Astrocyte (in vitro differentiated cells and primary cell): Measurements from ENCODE around the gene ABLIM2. TPM values are rescaled to one million over a fixed set of nuclear protein-coding genes. Genes with fewer than 3 reads are reported as not detected.

Experiments
- DNase-seq: peaks from one replicate; pipeline ENCODE4 v3.0.0-alpha.2; 2010; ENCODE audit warnings: low read depth
- FAIRE-seq: peaks from 2 replicates; lab custom pipeline; 2011; peaks lifted over from hg19 to GRCh38; lab: Jason Lieb, UNC
- H2AFZ ChIP-seq: 2 replicates; pipeline ENCODE4 v1.6.0; 2012; ENCODE audit warnings: low read depth, low read length, inconsistent platforms
- H3K27ac ChIP-seq: 2 replicates; pipeline ENCODE4 v1.5.1; 2011; ENCODE audit warnings: low read depth, low read length, inconsistent platforms
- H3K27me3 ChIP-seq: 2 replicates; pipeline ENCODE4 v1.6.0; 2011; ENCODE audit warnings: low read length, inconsistent platforms; ENCODE audit not compliant: insufficient read depth
- H3K36me3 ChIP-seq: 2 replicates; pipeline ENCODE4 v1.5.1; 2011; ENCODE audit warnings: low read length, inconsistent platforms; ENCODE audit not compliant: insufficient read depth
- H3K4me1 ChIP-seq: 2 replicates; pipeline ENCODE4 v1.5.1; 2011; ENCODE audit warnings: low read length, inconsistent platforms; ENCODE audit not compliant: insufficient read depth
- H3K4me2 ChIP-seq: 2 replicates; pipeline ENCODE4 v1.6.0; 2012; ENCODE audit warnings: low read length, inconsistent platforms
- H3K4me3 ChIP-seq: 2 replicates; pipeline ENCODE4 v1.5.1; 2011; ENCODE audit warnings: low read depth, mild to moderate bottlenecking, low read length, inconsistent platforms; ENCODE audit not compliant: insufficient read depth
- H3K79me2 ChIP-seq: 2 replicates; pipeline ENCODE4 v1.6.0; 2012; ENCODE audit warnings: mild to moderate bottlenecking, low read length, inconsistent platforms; ENCODE audit not compliant: insufficient read depth
- H3K9ac ChIP-seq: 2 replicates; pipeline ENCODE4 v1.6.0; 2012; ENCODE audit warnings: mild to moderate bottlenecking, low read length, inconsistent platforms
- H3K9me3 ChIP-seq: 2 replicates; pipeline ENCODE4 v1.5.1; 2012; ENCODE audit warnings: low read depth, mild to moderate bottlenecking, low read length, inconsistent platforms; ENCODE audit not compliant: insufficient read depth
- H4K20me1 ChIP-seq: 2 replicates; pipeline ENCODE4 v1.6.0; 2012; ENCODE audit warnings: low read length, inconsistent platforms; ENCODE audit not compliant: insufficient read depth
- H3K27ac Mint-ChIP-seq: one replicate; pipeline ENCODE4 v1.8.0; 2021; ENCODE audit warnings: mild to moderate bottlenecking, mixed read lengths; ENCODE audit not compliant: unreplicated experiment
- H3K27me3 Mint-ChIP-seq: one replicate; pipeline ENCODE4 v1.8.0; 2021; ENCODE audit warnings: low read depth, mixed read lengths; ENCODE audit not compliant: unreplicated experiment
- H3K36me3 Mint-ChIP-seq: one replicate; pipeline ENCODE4 v1.8.0; 2021; ENCODE audit warnings: low read depth, mixed read lengths; ENCODE audit not compliant: unreplicated experiment
- H3K4me1 Mint-ChIP-seq: one replicate; pipeline ENCODE4 v1.8.0; 2021; ENCODE audit warnings: low read depth, mixed read lengths; ENCODE audit not compliant: unreplicated experiment
- H3K4me3 Mint-ChIP-seq: one replicate; pipeline ENCODE4 v1.8.0; 2021; ENCODE audit warnings: mild to moderate bottlenecking, moderate library complexity, mixed read lengths; ENCODE audit not compliant: unreplicated experiment
- H3K9me3 Mint-ChIP-seq: one replicate; pipeline ENCODE4 v1.8.0; 2021; ENCODE audit warnings: mild to moderate bottlenecking, mixed read lengths; ENCODE audit not compliant: unreplicated experiment
- EZH2 ChIP-seq: IDR thresholded peaks from 2 replicates; pipeline ENCODE4 v1.6.1; 2012; ENCODE audit warnings: mild to moderate bottlenecking, low read length, inconsistent platforms; ENCODE audit not compliant: insufficient read depth
- total RNA-seq: library from RNA; stranded (reverse); gene quantifications from 2 replicates; pipeline ENCODE4 v1.2.1, GENCODE V29; 2021
- TF ChIP-seq, protein P1 (sequence below): IDR thresholded peaks from 2 replicates; pipeline ENCODE4 v1.5.1; 2011; ENCODE audit warnings: low read depth, mild to moderate bottlenecking, inconsistent platforms, low read length, moderate library complexity; ENCODE audit not compliant: insufficient read depth

Gene ABLIM2
- total RNA-seq, 1 donor from 2014 or later, result 0.50 TPM

DNA sequence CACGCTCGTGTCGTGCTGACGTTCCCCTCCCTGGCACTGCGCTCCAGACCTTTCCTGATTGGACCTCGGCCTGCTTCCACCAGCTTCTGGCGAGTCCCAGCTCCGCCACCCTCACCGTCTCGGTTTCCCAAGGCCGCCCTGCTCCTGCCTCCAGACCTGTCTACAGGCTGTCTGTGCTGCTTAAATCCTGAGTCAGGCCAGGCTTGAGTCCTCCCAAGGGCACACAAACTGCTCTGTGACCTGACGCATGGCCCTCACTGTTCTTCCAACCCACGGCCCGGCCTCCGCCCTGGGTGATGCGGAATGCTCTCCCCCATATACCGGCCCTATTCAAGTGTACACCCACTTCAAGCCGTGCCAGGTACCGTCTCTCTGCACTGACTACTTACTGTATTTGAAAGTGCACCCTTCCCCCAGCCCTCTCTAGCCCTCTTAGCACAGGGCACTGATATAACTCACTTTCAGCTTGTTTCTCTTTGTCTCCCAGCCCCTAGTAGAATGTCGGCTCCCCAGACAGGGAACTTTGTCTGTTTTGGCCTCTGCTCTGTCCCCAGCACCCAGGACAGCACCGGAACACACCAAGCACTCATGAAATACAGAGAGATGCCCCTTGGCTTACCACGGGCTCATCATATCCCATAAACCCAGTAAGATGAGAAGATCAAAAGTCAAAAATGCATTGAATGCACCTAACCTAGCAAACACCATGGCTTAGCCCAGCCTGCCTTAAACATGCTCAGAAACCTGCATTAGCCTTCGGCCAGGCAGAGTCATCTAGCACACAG is 155.9 kb downstream of the ABLIM2 start:
- peaks cover under 1% of the 10 kb centered on the region for H3K36me3 Mint-ChIP-seq
- no peaks in the 10 kb centered on the region for H3K9me3 Mint-ChIP-seq
- H2AFZ ChIP-seq, result no peak overlapping the region
- H3K27me3 Mint-ChIP-seq, result peaks cover 67% of the 10 kb centered on the region
- H3K79me2 ChIP-seq, result no peaks in the 10 kb centered on the region
- no peaks in the 10 kb centered on the region for H4K20me1 ChIP-seq
- no peak overlapping the region for H3K27ac ChIP-seq
- TF ChIP-seq, protein P1, sequence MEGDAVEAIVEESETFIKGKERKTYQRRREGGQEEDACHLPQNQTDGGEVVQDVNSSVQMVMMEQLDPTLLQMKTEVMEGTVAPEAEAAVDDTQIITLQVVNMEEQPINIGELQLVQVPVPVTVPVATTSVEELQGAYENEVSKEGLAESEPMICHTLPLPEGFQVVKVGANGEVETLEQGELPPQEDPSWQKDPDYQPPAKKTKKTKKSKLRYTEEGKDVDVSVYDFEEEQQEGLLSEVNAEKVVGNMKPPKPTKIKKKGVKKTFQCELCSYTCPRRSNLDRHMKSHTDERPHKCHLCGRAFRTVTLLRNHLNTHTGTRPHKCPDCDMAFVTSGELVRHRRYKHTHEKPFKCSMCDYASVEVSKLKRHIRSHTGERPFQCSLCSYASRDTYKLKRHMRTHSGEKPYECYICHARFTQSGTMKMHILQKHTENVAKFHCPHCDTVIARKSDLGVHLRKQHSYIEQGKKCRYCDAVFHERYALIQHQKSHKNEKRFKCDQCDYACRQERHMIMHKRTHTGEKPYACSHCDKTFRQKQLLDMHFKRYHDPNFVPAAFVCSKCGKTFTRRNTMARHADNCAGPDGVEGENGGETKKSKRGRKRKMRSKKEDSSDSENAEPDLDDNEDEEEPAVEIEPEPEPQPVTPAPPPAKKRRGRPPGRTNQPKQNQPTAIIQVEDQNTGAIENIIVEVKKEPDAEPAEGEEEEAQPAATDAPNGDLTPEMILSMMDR, result no peak
- no peak for TF ChIP-seq EZH2
- H3K27ac Mint-ChIP-seq, result no peak overlapping the region
- no peak overlapping the region for H3K9ac ChIP-seq
- H3K36me3 ChIP-seq, result no peaks in the 10 kb centered on the region
- H3K4me1 ChIP-seq, result no peaks in the 10 kb centered on the region
- no peak overlapping the region for H3K4me3 Mint-ChIP-seq
- no peak for FAIRE-seq
- no peaks in the 10 kb centered on the region for H3K9me3 ChIP-seq
- H3K4me2 ChIP-seq, result no peak overlapping the region
- H3K4me1 Mint-ChIP-seq, result peaks cover 4% of the 10 kb centered on the region
- H3K4me3 ChIP-seq, result no peak overlapping the region
- peaks cover 43% of the 10 kb centered on the region for H3K27me3 ChIP-seq
- no peak for DNase-seq

DNA sequence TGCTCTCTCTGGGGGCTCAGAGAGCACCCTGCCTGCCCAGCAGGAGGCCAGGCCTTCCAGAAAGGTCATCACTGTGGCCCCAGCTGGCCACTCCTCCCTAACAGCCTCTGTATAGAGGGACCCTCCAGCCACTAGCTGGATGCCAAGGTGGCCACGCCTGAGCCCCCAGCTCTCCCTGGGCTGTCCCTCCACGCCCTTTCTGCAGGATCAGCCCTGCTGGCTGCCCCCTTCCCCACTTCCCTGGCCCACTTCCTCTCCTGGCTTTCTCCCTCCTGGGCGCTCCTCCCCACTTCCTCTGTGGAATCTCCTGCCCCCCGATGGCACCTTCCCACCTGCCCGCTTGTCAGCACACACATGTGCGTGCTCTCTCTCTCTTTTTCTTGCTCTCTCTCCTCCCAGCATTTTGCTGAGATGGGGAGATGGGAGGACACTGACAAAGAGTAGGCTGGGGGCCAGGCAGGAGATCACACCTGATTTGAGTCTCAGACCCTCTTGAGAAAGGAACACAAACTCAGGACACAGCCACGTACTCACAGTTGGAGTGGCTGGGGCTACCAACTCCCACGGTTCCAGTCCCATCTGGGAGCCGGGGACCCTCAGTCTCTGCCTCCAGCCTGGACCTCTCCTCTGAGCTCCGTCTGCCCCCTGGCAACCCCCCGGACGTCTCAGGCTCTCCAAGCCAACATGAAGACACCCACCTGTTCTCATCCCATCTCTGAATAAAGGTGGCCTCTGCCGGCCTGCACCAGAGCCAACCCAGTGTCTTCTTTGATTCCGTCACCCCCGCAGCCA is 156.9 kb downstream of the ABLIM2 start:
- DNase-seq (no peak), FAIRE-seq (no peak)
- H2AFZ ChIP-seq, result no peak overlapping the region
- no peak overlapping the region for H3K4me2 ChIP-seq
- H3K9me3 ChIP-seq, result no peaks in the 10 kb centered on the region
- no peaks in the 10 kb centered on the region for H3K79me2 ChIP-seq
- H3K4me3 ChIP-seq, result no peak overlapping the region
- H3K27me3 Mint-ChIP-seq, result peaks cover 60% of the 10 kb centered on the region
- H3K36me3 ChIP-seq, result no peaks in the 10 kb centered on the region
- H3K4me1 Mint-ChIP-seq, result peaks cover 4% of the 10 kb centered on the region
- no peak for TF ChIP-seq EZH2
- TF ChIP-seq, protein P1, result no peak
- H3K9ac ChIP-seq, result no peak overlapping the region
- H3K27me3 ChIP-seq, result peaks cover 36% of the 10 kb centered on the region
- H3K27ac ChIP-seq, result no peak overlapping the region
- H3K27ac Mint-ChIP-seq, result peak overlapping the region; percentile 26
- no peak overlapping the region for H3K4me3 Mint-ChIP-seq
- no peaks in the 10 kb centered on the region for H3K36me3 Mint-ChIP-seq
- H4K20me1 ChIP-seq, result no peaks in the 10 kb centered on the region
- H3K4me1 ChIP-seq, result no peaks in the 10 kb centered on the region
- no peaks in the 10 kb centered on the region for H3K9me3 Mint-ChIP-seq
